ENCODE results near the gene BBOF1.
"Not testable (repeated sequence)": the region's sequence is repeated elsewhere in the genome, so short reads cannot be mapped to it uniquely, and the experiment has no call there.

BBOF1 gene

DNA sequence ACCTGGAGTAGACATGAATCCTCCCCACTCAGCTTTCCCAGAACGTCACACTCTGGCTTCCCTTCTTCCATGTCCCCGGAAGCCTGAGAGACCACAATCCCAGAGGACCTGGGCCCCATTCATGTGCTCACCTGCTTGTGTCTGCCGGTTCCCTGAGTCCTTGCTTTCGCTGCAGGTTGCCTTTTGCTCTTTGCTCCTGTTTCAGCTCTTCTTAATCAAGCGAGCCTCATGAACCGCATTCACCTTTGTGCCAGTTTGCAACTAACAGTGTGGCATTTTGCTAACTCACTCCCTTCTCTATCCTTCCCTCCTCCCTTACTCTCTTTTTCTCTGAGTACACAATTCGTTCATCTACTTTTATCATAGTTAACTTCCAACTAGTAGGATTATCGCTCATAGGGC is 23.2 kb upstream of the BBOF1 start:
- H3K4me3 ChIP-seq: no peak overlapping the region
- no peak overlapping the region for H3K27ac ChIP-seq
- H3K9ac ChIP-seq (ENCODE audit: insufficient read length): no peak overlapping the region
- H3K9me3 ChIP-seq (ENCODE audit: low read depth, low read length): no peaks in the 10 kb centered on the region
- no peaks in the 10 kb centered on the region for H3K36me3 ChIP-seq (ENCODE audit: insufficient read depth, low read length)
- TF ChIP-seq POLR2AphosphoS5 (IDR thresholded peaks at IDR 0.05; ENCODE audit: borderline replicate concordance, low read depth, low read length) (no peak), FOXP2 (optimal IDR thresholded peaks at IDR 0.05; ENCODE audit: control extremely low read depth, extremely low read length, insufficient read depth) (no peak), EZH2 (IDR thresholded peaks at IDR 0.05) (no peak)
- DNase-seq (ENCODE audit: low read depth, low spot score): no peak

DNA sequence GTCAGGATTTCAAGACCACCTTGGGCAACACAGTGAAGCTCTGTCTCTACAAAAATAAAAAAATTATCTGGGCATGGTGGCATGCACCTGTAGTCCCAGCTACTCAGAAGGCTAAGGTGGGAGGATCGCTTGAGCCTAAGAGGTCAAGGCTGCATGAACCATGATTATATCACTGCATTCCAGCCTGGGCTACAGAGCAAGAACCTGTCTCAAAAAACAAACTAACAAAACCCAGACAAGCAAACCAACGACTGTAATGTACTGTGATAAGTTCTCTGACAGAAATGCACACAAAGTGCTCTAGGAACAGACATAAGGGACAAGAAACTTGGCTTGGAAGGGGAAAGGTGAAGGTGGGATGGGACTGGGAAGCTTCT is 22.4 kb upstream of the BBOF1 start:
- Histone ChIP-seq H3K36me3 (ENCODE audit: insufficient read depth, low read length) (no peaks in the 10 kb centered on the region), H3K4me3 (no peak overlapping the region), H3K9me3 (ENCODE audit: low read depth, low read length) (no peaks in the 10 kb centered on the region), H3K9ac (ENCODE audit: insufficient read length) (no peak overlapping the region), H3K27ac (no peak overlapping the region)
- no peak for TF ChIP-seq EZH2 (IDR thresholded peaks at IDR 0.05)
- no peak for TF ChIP-seq FOXP2 (optimal IDR thresholded peaks at IDR 0.05; ENCODE audit: control extremely low read depth, extremely low read length, insufficient read depth)
- no peak for TF ChIP-seq POLR2AphosphoS5 (IDR thresholded peaks at IDR 0.05; ENCODE audit: borderline replicate concordance, low read depth, low read length)
- DNase-seq (ENCODE audit: low read depth, low spot score): no peak

DNA sequence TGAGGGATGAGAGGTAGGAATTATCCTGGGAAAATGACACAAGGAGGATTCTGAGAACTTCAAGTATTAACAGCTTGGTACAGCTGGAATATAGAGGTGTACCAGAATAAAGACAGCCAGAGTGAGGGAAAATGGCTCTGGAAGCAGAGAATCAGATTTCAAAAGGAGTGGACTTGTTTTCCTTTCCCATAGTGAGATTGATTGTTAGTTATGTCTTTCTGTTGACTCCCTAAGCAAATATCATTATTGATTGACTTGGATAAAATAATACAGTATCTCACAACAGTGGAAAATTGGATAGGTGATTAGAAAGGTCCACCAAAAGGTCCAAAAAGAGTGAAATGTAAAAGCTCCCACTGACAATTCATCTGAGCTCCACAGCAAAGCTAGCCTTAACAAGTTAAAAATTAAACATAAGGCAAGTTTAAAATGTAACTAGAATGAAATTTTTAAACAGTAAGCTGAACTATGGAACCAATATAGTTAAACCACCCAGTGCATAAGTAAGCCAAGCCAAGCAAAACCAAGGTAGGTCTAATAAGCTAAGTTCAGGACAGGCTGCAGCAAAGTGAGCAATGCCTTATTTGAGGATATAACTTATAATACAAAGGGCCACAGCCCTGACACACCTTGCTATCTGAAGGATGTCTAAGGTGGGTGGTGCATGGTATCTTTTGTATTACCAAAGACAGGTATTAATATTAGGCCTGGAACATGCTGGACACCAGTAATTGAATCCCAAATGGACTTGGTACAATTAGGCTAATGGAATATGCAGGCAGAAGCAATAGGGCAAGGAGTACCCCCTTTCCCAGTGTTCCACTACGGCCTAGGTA is 21.8 kb upstream of the BBOF1 start:
- H3K36me3 ChIP-seq (ENCODE audit: insufficient read depth, low read length): no peaks in the 10 kb centered on the region
- H3K9me3 ChIP-seq (ENCODE audit: low read depth, low read length): no peaks in the 10 kb centered on the region
- DNase-seq (ENCODE audit: low read depth, low spot score): no peak
- H3K27ac ChIP-seq: no peak overlapping the region
- TF ChIP-seq FOXP2 (optimal IDR thresholded peaks at IDR 0.05; ENCODE audit: control extremely low read depth, extremely low read length, insufficient read depth) (no peak), EZH2 (IDR thresholded peaks at IDR 0.05) (no peak), POLR2AphosphoS5 (IDR thresholded peaks at IDR 0.05; ENCODE audit: borderline replicate concordance, low read depth, low read length) (no peak)
- H3K4me3 ChIP-seq: no peak overlapping the region
- H3K9ac ChIP-seq (ENCODE audit: insufficient read length): no peak overlapping the region

DNA sequence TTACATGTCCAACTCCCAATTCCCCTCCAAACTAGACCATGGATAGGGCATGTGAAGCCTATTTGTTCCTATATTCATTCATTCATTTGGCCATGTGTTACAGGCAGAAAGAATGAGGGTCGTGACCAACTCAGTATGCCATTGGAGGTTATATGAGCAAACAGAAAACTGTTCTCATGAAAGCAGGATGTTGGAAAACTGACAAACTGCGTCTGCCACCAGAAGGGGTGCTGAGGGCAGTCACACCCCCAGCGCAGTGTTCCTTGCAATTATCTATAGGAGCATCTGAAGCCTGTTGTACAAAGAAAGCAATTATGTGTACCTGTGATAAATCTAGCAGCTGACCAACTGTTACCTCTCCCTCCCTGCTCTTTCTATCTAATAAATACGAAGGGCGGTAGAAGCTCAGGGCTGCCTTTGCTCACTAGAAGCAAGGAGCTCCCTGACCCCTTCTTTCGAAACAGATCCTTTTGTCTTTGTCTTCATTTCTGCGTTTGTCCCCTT is 21.2 kb upstream of the BBOF1 start:
- no peak for DNase-seq (ENCODE audit: low read depth, low spot score)
- Histone ChIP-seq H3K4me3 (no peak overlapping the region), H3K9ac (ENCODE audit: insufficient read length) (no peak overlapping the region), H3K27ac (no peak overlapping the region), H3K9me3 (ENCODE audit: low read depth, low read length) (no peaks in the 10 kb centered on the region), H3K36me3 (ENCODE audit: insufficient read depth, low read length) (no peaks in the 10 kb centered on the region)
- TF ChIP-seq POLR2AphosphoS5 (IDR thresholded peaks at IDR 0.05; ENCODE audit: borderline replicate concordance, low read depth, low read length) (no peak), FOXP2 (optimal IDR thresholded peaks at IDR 0.05; ENCODE audit: control extremely low read depth, extremely low read length, insufficient read depth) (no peak), EZH2 (IDR thresholded peaks at IDR 0.05) (no peak)

DNA sequence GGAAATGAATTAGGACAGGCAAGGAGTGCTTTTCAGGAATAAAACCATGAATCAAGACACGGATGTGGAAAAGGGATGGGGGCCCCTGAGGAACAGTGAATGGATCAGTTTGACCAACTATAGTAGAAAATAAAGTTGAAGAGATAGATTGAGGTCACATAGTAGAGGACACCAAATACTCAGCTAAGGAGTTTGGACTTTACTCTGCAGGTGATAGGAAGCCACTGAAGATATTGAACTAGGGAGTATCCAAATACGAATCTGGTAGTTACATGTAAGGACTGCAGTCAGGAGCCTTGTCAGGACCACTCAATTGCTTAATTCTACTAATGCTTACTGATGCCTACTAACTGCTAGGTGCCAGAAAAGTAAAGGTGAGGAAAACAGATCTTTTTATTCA is 20.4 kb upstream of the BBOF1 start:
- H3K36me3 ChIP-seq (ENCODE audit: insufficient read depth, low read length): no peaks in the 10 kb centered on the region
- no peak for DNase-seq (ENCODE audit: low read depth, low spot score)
- H3K9ac ChIP-seq (ENCODE audit: insufficient read length): no peak overlapping the region
- no peak overlapping the region for H3K4me3 ChIP-seq
- no peak overlapping the region for H3K27ac ChIP-seq
- TF ChIP-seq EZH2 (IDR thresholded peaks at IDR 0.05) (no peak), POLR2AphosphoS5 (IDR thresholded peaks at IDR 0.05; ENCODE audit: borderline replicate concordance, low read depth, low read length) (no peak), FOXP2 (optimal IDR thresholded peaks at IDR 0.05; ENCODE audit: control extremely low read depth, extremely low read length, insufficient read depth) (no peak)
- no peaks in the 10 kb centered on the region for H3K9me3 ChIP-seq (ENCODE audit: low read depth, low read length)

DNA sequence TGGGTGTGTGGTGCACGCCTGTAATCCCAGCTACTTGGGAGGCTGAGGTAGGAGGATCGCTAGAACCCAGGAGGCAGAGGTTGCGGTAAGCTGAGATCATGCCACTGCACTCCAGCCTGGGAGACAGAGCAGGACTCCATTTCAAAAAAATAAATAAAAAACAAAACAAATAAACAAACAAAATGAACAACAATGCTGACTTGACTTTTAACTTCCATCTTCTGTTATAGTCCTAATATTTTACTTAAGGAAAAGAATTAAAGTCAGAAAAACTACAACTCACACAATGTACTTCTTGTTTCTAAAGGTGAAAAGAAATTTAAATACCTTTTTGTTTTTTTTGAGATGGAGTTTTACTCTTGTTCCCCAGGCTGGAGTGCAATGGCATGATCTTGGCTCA is 13.5 kb upstream of the BBOF1 start:
- not testable (repeated sequence) for H3K9ac ChIP-seq (ENCODE audit: insufficient read length); DNase-seq (ENCODE audit: low read depth, low spot score); H3K4me3 ChIP-seq; H3K9me3 ChIP-seq (ENCODE audit: low read depth, low read length); H3K36me3 ChIP-seq (ENCODE audit: insufficient read depth, low read length); H3K27ac ChIP-seq

DNA sequence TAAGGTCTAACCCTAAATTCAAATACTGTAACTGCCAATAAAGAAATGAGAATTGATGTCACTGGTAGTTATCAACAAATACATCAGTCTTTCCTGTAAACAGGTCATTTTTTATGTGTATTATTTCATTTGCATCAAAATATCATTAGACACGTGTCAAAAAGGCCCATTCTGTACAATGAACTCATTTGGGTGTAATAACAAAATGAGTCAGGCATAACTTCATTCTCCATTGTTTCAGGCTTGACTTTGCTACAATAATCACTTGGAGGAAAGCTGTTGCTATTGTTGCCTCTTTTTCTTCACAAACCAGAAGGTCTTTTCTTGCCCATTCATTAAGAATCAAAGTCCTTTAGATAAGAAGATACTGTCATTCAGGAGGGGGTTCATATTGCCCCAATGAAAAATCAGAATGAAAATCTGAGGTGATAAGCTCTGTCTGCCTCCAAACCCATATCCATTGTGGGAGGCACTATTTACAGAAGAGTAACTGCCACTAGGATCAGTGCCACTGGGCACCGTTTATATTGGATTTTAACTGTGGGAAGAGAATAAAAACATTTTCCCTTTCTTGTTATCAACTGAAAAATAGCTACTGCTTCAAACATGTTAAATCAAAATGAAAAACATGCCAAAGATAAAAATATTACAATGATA is 10.2 kb upstream of the BBOF1 start:
- DNase-seq (ENCODE audit: low read depth, low spot score): no peak
- Histone ChIP-seq H3K9ac (ENCODE audit: insufficient read length) (no peak overlapping the region), H3K4me3 (no peak overlapping the region), H3K36me3 (ENCODE audit: insufficient read depth, low read length) (peaks cover 6% of the 10 kb centered on the region; the same call in 1 of the 2 replicates), H3K27ac (no peak overlapping the region), H3K9me3 (ENCODE audit: low read depth, low read length) (no peaks in the 10 kb centered on the region)
- TF ChIP-seq POLR2AphosphoS5 (IDR thresholded peaks at IDR 0.05; ENCODE audit: borderline replicate concordance, low read depth, low read length): no peak
- no peak for TF ChIP-seq EZH2 (IDR thresholded peaks at IDR 0.05)
- TF ChIP-seq FOXP2 (optimal IDR thresholded peaks at IDR 0.05; ENCODE audit: control extremely low read depth, extremely low read length, insufficient read depth): no peak

DNA sequence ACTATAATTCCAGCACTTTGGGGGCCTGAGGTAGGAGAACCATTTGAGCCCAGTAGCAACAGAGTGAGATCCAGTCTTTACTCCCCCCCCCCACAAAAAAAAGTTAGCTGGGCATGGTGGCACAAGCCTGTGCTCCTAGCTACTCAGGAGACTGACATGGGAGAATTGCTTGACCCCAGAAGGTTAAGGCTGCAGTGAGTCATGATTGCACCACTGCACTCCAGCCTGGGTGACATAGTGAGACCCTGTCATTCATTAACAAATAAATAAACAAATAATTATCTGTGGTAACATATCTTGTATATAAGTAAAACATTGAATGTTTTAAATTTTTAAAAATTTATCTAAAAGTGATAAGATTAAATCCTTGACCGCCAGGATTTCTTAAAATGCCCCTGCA is 4.8 kb upstream of the BBOF1 start:
- no peak overlapping the region for H3K9ac ChIP-seq (ENCODE audit: insufficient read length)
- DNase-seq (ENCODE audit: low read depth, low spot score): no peak
- H3K9me3 ChIP-seq (ENCODE audit: low read depth, low read length): no peaks in the 10 kb centered on the region
- H3K27ac ChIP-seq: no peak overlapping the region
- H3K36me3 ChIP-seq (ENCODE audit: insufficient read depth, low read length): peaks cover 6% of the 10 kb centered on the region; the same call in 1 of the 2 replicates
- TF ChIP-seq FOXP2 (optimal IDR thresholded peaks at IDR 0.05; ENCODE audit: control extremely low read depth, extremely low read length, insufficient read depth): no peak
- TF ChIP-seq POLR2AphosphoS5 (IDR thresholded peaks at IDR 0.05; ENCODE audit: borderline replicate concordance, low read depth, low read length): no peak
- no peak for TF ChIP-seq EZH2 (IDR thresholded peaks at IDR 0.05)
- H3K4me3 ChIP-seq: no peak overlapping the region
